ENCODE measurements around the gene CACNA2D2.

CACNA2D2 gene

GRCh38 chr3:50537421-50538129 lies 34.1 kb upstream of the CACNA2D2 start:
- POLR2A ChIA-PET: interaction anchor here (1.1 kb wide), 1 partner anchor 190 kb away, joined by 3 read pairs; no protein-coding TSS in a partner anchor
- no peaks in the 10 kb centered on the region for H3K9me3 ChIP-seq (ENCODE audit: control insufficient read depth, insufficient read depth, low read depth, low read length)
- H3K4me1 ChIP-seq (ENCODE audit: control insufficient read depth, insufficient read depth, low read length): no peaks in the 10 kb centered on the region
- no peaks in the 10 kb centered on the region for H3K36me3 ChIP-seq (ENCODE audit: control insufficient read depth in 2 of 2, insufficient read depth in 1 of 2, low read length in 2 of 2)
- no peak overlapping the region for H3K4me3 ChIP-seq (ENCODE audit: low read depth, low read length)
- CTCF ChIA-PET: no interaction called here
- no peak overlapping the region for H3K27ac ChIP-seq (ENCODE audit: extremely low read depth, low read depth, low read length)
- TF ChIP-seq ZNF48 (tag by site-specific recombination; IDR thresholded peaks at IDR 0.05) (no peak), ZNF10 (tag by site-specific recombination; IDR thresholded peaks at IDR 0.05) (no peak), ZNF155 (tag by site-specific recombination; IDR thresholded peaks at IDR 0.05) (no peak), ZBTB1 (tag by site-specific recombination; IDR thresholded peaks at IDR 0.05) (no peak), ZFP37 (tag by site-specific recombination; IDR thresholded peaks at IDR 0.05) (no peak), ZNF169 (tag by site-specific recombination; IDR thresholded peaks at IDR 0.05) (no peak), ZFP3 (tag by site-specific recombination; IDR thresholded peaks at IDR 0.05; ENCODE audit: low read depth) (no peak), ZNF221 (tag by site-specific recombination; IDR thresholded peaks at IDR 0.05; ENCODE audit: borderline replicate concordance) (no peak), ZNF18 (tag by site-specific recombination; IDR thresholded peaks at IDR 0.05) (no peak), ZNF792 (tag by site-specific recombination; IDR thresholded peaks at IDR 0.05) (no peak), ZNF214 (tag by site-specific recombination; IDR thresholded peaks at IDR 0.05; ENCODE audit: borderline replicate concordance) (no peak)

GRCh38 chr3:50536471-50537180 lies 33.2 kb upstream of the CACNA2D2 start:
- Histone ChIP-seq H3K9me3 (ENCODE audit: control insufficient read depth, insufficient read depth, low read depth, low read length) (no peaks in the 10 kb centered on the region), H3K36me3 (ENCODE audit: control insufficient read depth in 2 of 2, insufficient read depth in 1 of 2, low read length in 2 of 2) (no peaks in the 10 kb centered on the region), H3K4me3 (ENCODE audit: low read depth, low read length) (no peak overlapping the region), H3K4me1 (ENCODE audit: control insufficient read depth, insufficient read depth, low read length) (no peaks in the 10 kb centered on the region), H3K27ac (ENCODE audit: extremely low read depth, low read depth, low read length) (no peak overlapping the region)
- TF ChIP-seq ZNF350 (tag by site-specific recombination; IDR thresholded peaks at IDR 0.05) (no peak), ZFHX2 (tag by site-specific recombination; conservative IDR thresholded peaks at IDR 0.05) (peak; percentile 98), EGR2 (tag by site-specific recombination; IDR thresholded peaks at IDR 0.05; ENCODE audit: low read depth) (peak; percentile 96), GLI4 (tag by site-specific recombination; IDR thresholded peaks at IDR 0.05) (peak; percentile 45; the same call in 1 of the 2 replicates), ZNF639 (tag by site-specific recombination; IDR thresholded peaks at IDR 0.05) (no peak), ZNF155 (tag by site-specific recombination; IDR thresholded peaks at IDR 0.05) (no peak), ZNF391 (tag by site-specific recombination; IDR thresholded peaks at IDR 0.05; ENCODE audit: borderline replicate concordance, low read depth) (no peak)
- ChIA-PET POLR2A (no interaction called here), CTCF (interaction anchor here (0.6 kb wide), 1 partner anchor 78 kb away, joined by 3 read pairs; no protein-coding TSS in a partner anchor)

GRCh38 chr3:50534681-50535330 lies 31.4 kb upstream of the CACNA2D2 start:
- POLR2A ChIA-PET: no interaction called here
- H3K4me1 ChIP-seq (ENCODE audit: control insufficient read depth, insufficient read depth, low read length): no peaks in the 10 kb centered on the region
- H3K4me3 ChIP-seq (ENCODE audit: low read depth, low read length): no peak overlapping the region
- H3K27ac ChIP-seq (ENCODE audit: extremely low read depth, low read depth, low read length): no peak overlapping the region
- no peaks in the 10 kb centered on the region for H3K9me3 ChIP-seq (ENCODE audit: control insufficient read depth, insufficient read depth, low read depth, low read length)
- CTCF ChIA-PET: interaction anchor here (0.7 kb wide), 1 partner anchor 17 kb away, joined by 4 read pairs; no protein-coding TSS in a partner anchor
- no peaks in the 10 kb centered on the region for H3K36me3 ChIP-seq (ENCODE audit: control insufficient read depth in 2 of 2, insufficient read depth in 1 of 2, low read length in 2 of 2)
- TF ChIP-seq KLF17 (tag by site-specific recombination; IDR thresholded peaks at IDR 0.05): no peak
- TF ChIP-seq ZNF830 (tag by site-specific recombination; IDR thresholded peaks at IDR 0.05; ENCODE audit: low read depth): no peak
- no peak for TF ChIP-seq MZF1 (tag by site-specific recombination; IDR thresholded peaks at IDR 0.05; ENCODE audit: borderline replicate concordance)
- TF ChIP-seq ATF2 (tag by site-specific recombination; IDR thresholded peaks at IDR 0.05; ENCODE audit: low read depth): no peak
- no peak for TF ChIP-seq REPIN1 (tag by site-specific recombination; IDR thresholded peaks at IDR 0.05; ENCODE audit: low read depth)
- TF ChIP-seq ZNF600 (tag by site-specific recombination; IDR thresholded peaks at IDR 0.05): peak; percentile 86
- no peak for TF ChIP-seq ZNF558 (tag by site-specific recombination; IDR thresholded peaks at IDR 0.05)
- no peak for TF ChIP-seq SALL2 (tag by site-specific recombination; IDR thresholded peaks at IDR 0.05; ENCODE audit: borderline replicate concordance)

Data from HEK293 (cell line).